ENCODE data around the gene SNCB. TPM values are rescaled to one million over a fixed set of nuclear protein-coding genes. Genes with fewer than 3 reads are reported as not detected.

Gene SNCB
- polyA plus RNA-seq (2013, experiment 1 of 2): 1.0 TPM
- 1.4 TPM for polyA plus RNA-seq (2013, experiment 2 of 2)

GRCh38 chr5:176629853-176630680 lies at the start of gene SNCB, which contains the start of gene EIF4E1B:
TSS of gene SNCB (minus strand) at chr5:176630534. CDS start at chr5:176629654, 880 bp downstream.
TSS of gene EIF4E1B (plus strand) at chr5:176630675. CDS start at chr5:176642788, 12,113 bp downstream.
- Histone ChIP-seq H3K4me3 (ENCODE audit: low read length) (peak within 1 kb of the TSS; percentile 69), H2BK5ac (ENCODE audit: low read length) (no peak within 1 kb of the TSS), H3K18ac (ENCODE audit: low read length) (no peak within 1 kb of the TSS), H3K79me2 (ENCODE audit: control insufficient read depth, insufficient read depth, low read length) (no peaks in the 10 kb centered on the region), H3K36me3 (ENCODE audit: control insufficient read depth, insufficient read depth, low read length) (no peaks in the 10 kb centered on the region), H3K79me1 (ENCODE audit: low read length) (no peaks in the 10 kb centered on the region), H3K4ac (ENCODE audit: low read depth, low read length) (no peak within 1 kb of the TSS), H2BK15ac (replicated peaks; ENCODE audit: low read depth) (no peak within 1 kb of the TSS), H2BK120ac (ENCODE audit: low read depth, low read length) (no peak within 1 kb of the TSS), H2AK5ac (ENCODE audit: low read length) (no peak within 1 kb of the TSS), H4K5ac (ENCODE audit: low read length) (no peak within 1 kb of the TSS), H3K23ac (ENCODE audit: low read length) (no peak within 1 kb of the TSS), H4K8ac (ENCODE audit: low read depth, low read length) (no peak within 1 kb of the TSS), H3K27ac (ENCODE audit: low read depth, low read length) (no peak within 1 kb of the TSS), H3K9ac (ENCODE audit: low read length) (peak within 1 kb of the TSS; percentile 68), H3K27me3 (ENCODE audit: insufficient read depth, low read length, poor library complexity) (peaks cover 8% of the 10 kb centered on the region), H3K4me1 (ENCODE audit: control insufficient read depth, low read depth, low read length) (peaks cover 5% of the 10 kb centered on the region), H3K56ac (ENCODE audit: low read length) (peak within 1 kb of the TSS; percentile 78), H3K4me2 (ENCODE audit: low read length) (peak within 1 kb of the TSS; percentile 100)
- no CpG with 5 or more reads among the region's 94 CpGs for WGBS (ENCODE audit: extremely low coverage, insufficient coverage, low lambda C conversion rate)
- peak; percentile 70 for DNase-seq

GRCh38 chr5:176679365-176680225 lies 49.3 kb upstream of the SNCB start:
- Histone ChIP-seq H3K23ac (ENCODE audit: low read length) (no peak overlapping the region), H3K79me1 (ENCODE audit: low read length) (no peaks in the 10 kb centered on the region), H3K9ac (ENCODE audit: low read length) (peak overlapping the region; percentile 58), H3K56ac (ENCODE audit: low read length) (peak overlapping the region; percentile 75), H3K79me2 (ENCODE audit: control insufficient read depth, insufficient read depth, low read length) (no peaks in the 10 kb centered on the region), H4K5ac (ENCODE audit: low read length) (no peak overlapping the region), H3K4me1 (ENCODE audit: control insufficient read depth, low read depth, low read length) (peaks cover 8% of the 10 kb centered on the region), H2AK5ac (ENCODE audit: low read length) (no peak overlapping the region), H3K4ac (ENCODE audit: low read depth, low read length) (no peak overlapping the region), H4K8ac (ENCODE audit: low read depth, low read length) (no peak overlapping the region), H3K4me3 (ENCODE audit: low read length) (no peak overlapping the region), H3K27me3 (ENCODE audit: insufficient read depth, low read length, poor library complexity) (no peaks in the 10 kb centered on the region), H2BK5ac (ENCODE audit: low read length) (no peak overlapping the region), H3K36me3 (ENCODE audit: control insufficient read depth, insufficient read depth, low read length) (no peaks in the 10 kb centered on the region), H2BK120ac (ENCODE audit: low read depth, low read length) (no peak overlapping the region), H3K4me2 (ENCODE audit: low read length) (peak overlapping the region; percentile 23), H3K18ac (ENCODE audit: low read length) (peak overlapping the region; percentile 45), H3K27ac (ENCODE audit: low read depth, low read length) (no peak overlapping the region), H2BK15ac (replicated peaks; ENCODE audit: low read depth) (no peak overlapping the region)
- no CpG with 5 or more reads among the region's 31 CpGs for WGBS (ENCODE audit: extremely low coverage, insufficient coverage, low lambda C conversion rate)
- no peak for DNase-seq

DNA sequence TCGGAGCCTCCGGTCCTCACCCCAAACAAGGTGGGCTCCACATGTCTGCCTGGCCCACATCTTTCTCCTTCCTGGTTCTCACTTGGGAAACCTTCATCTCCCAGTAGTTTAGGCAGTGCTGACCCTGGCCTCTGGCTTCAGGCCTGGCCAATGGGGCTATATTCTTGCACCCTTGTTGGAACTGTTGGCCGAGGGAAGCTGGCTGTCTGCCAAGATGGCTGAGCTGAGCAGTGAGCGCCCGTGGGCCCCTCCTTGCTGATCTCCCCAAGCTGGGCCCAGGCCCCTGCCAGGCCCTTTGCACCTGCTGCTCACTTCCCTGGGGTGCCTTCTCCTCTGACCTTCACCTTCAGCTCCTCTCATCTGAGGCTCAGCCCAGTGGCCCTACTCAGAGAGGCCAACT lies 48.2 kb upstream of the SNCB start:
- H3K4ac ChIP-seq (ENCODE audit: low read depth, low read length): no peak overlapping the region
- H2BK15ac ChIP-seq (replicated peaks; ENCODE audit: low read depth): no peak overlapping the region
- no peak overlapping the region for H3K23ac ChIP-seq (ENCODE audit: low read length)
- H3K79me1 ChIP-seq (ENCODE audit: low read length): no peaks in the 10 kb centered on the region
- H3K4me1 ChIP-seq (ENCODE audit: control insufficient read depth, low read depth, low read length): peaks cover 5% of the 10 kb centered on the region
- H3K27me3 ChIP-seq (ENCODE audit: insufficient read depth, low read length, poor library complexity): no peaks in the 10 kb centered on the region
- H4K5ac ChIP-seq (ENCODE audit: low read length): no peak overlapping the region
- no peak overlapping the region for H3K18ac ChIP-seq (ENCODE audit: low read length)
- no peak overlapping the region for H2BK120ac ChIP-seq (ENCODE audit: low read depth, low read length)
- no CpG with 5 or more reads among the region's 5 CpGs for WGBS (ENCODE audit: extremely low coverage, insufficient coverage, low lambda C conversion rate)
- H4K8ac ChIP-seq (ENCODE audit: low read depth, low read length): no peak overlapping the region
- H3K36me3 ChIP-seq (ENCODE audit: control insufficient read depth, insufficient read depth, low read length): no peaks in the 10 kb centered on the region
- H3K4me3 ChIP-seq (ENCODE audit: low read length): no peak overlapping the region
- no peak overlapping the region for H2AK5ac ChIP-seq (ENCODE audit: low read length)
- H2BK5ac ChIP-seq (ENCODE audit: low read length): no peak overlapping the region
- no peaks in the 10 kb centered on the region for H3K79me2 ChIP-seq (ENCODE audit: control insufficient read depth, insufficient read depth, low read length)
- no peak overlapping the region for H3K56ac ChIP-seq (ENCODE audit: low read length)
- no peak overlapping the region for H3K27ac ChIP-seq (ENCODE audit: low read depth, low read length)
- DNase-seq: no peak
- H3K9ac ChIP-seq (ENCODE audit: low read length): no peak overlapping the region
- H3K4me2 ChIP-seq (ENCODE audit: low read length): no peak overlapping the region

DNA sequence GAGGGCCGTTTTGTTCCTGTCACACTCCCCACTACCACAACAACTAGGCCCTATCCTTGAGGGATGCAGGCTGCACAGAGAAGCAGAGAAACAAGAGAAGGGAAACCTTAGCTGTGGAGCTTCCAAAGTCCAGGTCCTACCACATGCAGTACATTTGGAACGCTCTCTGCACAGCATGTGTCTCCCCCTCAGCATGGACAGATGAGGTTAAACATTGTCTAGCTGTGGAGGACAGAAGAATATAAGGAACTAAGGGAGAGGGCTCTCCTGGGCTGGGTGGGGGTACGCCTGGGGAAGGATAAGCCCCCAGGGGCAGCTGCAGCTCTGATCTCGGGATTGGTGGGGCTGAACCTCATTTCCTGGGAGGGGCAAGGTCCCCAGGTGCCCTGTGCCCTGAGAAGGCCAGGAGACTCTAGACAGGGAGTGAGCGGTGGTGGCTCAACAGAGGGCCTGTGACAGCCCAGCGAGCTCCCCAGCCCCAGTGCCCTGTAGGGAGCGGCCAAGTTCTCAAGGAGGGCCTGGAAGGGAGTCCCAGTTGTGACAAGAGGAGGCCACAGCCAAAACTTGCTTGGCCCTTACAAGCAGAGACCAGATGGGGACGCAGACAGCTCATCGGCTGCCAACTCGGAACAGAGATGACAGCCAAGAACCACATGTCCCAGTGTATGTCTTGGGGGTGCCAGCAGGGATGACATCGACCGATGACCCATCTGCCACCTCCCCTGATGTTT lies 47.0 kb upstream of the SNCB start:
- no peaks in the 10 kb centered on the region for H3K79me1 ChIP-seq (ENCODE audit: low read length)
- H4K8ac ChIP-seq (ENCODE audit: low read depth, low read length): no peak overlapping the region
- H2BK15ac ChIP-seq (replicated peaks; ENCODE audit: low read depth): no peak overlapping the region
- H4K5ac ChIP-seq (ENCODE audit: low read length): no peak overlapping the region
- H2BK5ac ChIP-seq (ENCODE audit: low read length): no peak overlapping the region
- H2AK5ac ChIP-seq (ENCODE audit: low read length): no peak overlapping the region
- DNase-seq: no peak
- no peak overlapping the region for H3K4ac ChIP-seq (ENCODE audit: low read depth, low read length)
- H3K18ac ChIP-seq (ENCODE audit: low read length): no peak overlapping the region
- no peak overlapping the region for H3K23ac ChIP-seq (ENCODE audit: low read length)
- H3K4me3 ChIP-seq (ENCODE audit: low read length): no peak overlapping the region
- no peaks in the 10 kb centered on the region for H3K79me2 ChIP-seq (ENCODE audit: control insufficient read depth, insufficient read depth, low read length)
- no peaks in the 10 kb centered on the region for H3K36me3 ChIP-seq (ENCODE audit: control insufficient read depth, insufficient read depth, low read length)
- H3K4me1 ChIP-seq (ENCODE audit: control insufficient read depth, low read depth, low read length): peaks cover 5% of the 10 kb centered on the region
- H3K56ac ChIP-seq (ENCODE audit: low read length): no peak overlapping the region
- no peak overlapping the region for H2BK120ac ChIP-seq (ENCODE audit: low read depth, low read length)
- H3K27ac ChIP-seq (ENCODE audit: low read depth, low read length): no peak overlapping the region
- WGBS (ENCODE audit: extremely low coverage, insufficient coverage, low lambda C conversion rate): no CpG with 5 or more reads among the region's 12 CpGs
- H3K9ac ChIP-seq (ENCODE audit: low read length): no peak overlapping the region
- no peak overlapping the region for H3K4me2 ChIP-seq (ENCODE audit: low read length)
- no peaks in the 10 kb centered on the region for H3K27me3 ChIP-seq (ENCODE audit: insufficient read depth, low read length, poor library complexity)

- H4K5ac ChIP-seq (ENCODE audit: low read length): no peak overlapping the region
- no peak overlapping the region for H2BK120ac ChIP-seq (ENCODE audit: low read depth, low read length)
- no peaks in the 10 kb centered on the region for H3K36me3 ChIP-seq (ENCODE audit: control insufficient read depth, insufficient read depth, low read length)
- no peak overlapping the region for H2AK5ac ChIP-seq (ENCODE audit: low read length)
- no peak overlapping the region for H3K4ac ChIP-seq (ENCODE audit: low read depth, low read length)
- no peak overlapping the region for H2BK15ac ChIP-seq (replicated peaks; ENCODE audit: low read depth)
- no peak overlapping the region for H3K23ac ChIP-seq (ENCODE audit: low read length)
- H3K4me1 ChIP-seq (ENCODE audit: control insufficient read depth, low read depth, low read length): peaks cover 5% of the 10 kb centered on the region
- H3K4me3 ChIP-seq (ENCODE audit: low read length): no peak overlapping the region
- peak overlapping the region; percentile 67 for H3K56ac ChIP-seq (ENCODE audit: low read length)
- H3K4me2 ChIP-seq (ENCODE audit: low read length): no peak overlapping the region
- no peak overlapping the region for H3K9ac ChIP-seq (ENCODE audit: low read length)
- H3K18ac ChIP-seq (ENCODE audit: low read length): no peak overlapping the region
- no peak overlapping the region for H3K27ac ChIP-seq (ENCODE audit: low read depth, low read length)
- peak; percentile 83 for DNase-seq
- WGBS (ENCODE audit: extremely low coverage, insufficient coverage, low lambda C conversion rate): no CpG with 5 or more reads among the region's 10 CpGs
- H3K27me3 ChIP-seq (ENCODE audit: insufficient read depth, low read length, poor library complexity): no peaks in the 10 kb centered on the region
- H3K79me2 ChIP-seq (ENCODE audit: control insufficient read depth, insufficient read depth, low read length): no peaks in the 10 kb centered on the region
- H2BK5ac ChIP-seq (ENCODE audit: low read length): no peak overlapping the region
- H4K8ac ChIP-seq (ENCODE audit: low read depth, low read length): no peak overlapping the region
- no peaks in the 10 kb centered on the region for H3K79me1 ChIP-seq (ENCODE audit: low read length)
These were observed 46.1 kb upstream of the SNCB start for GRCh38 chr5:176676361-176676824.

Data from mesendoderm (in vitro differentiated cells).